Psoas muscle (tissue), 8 donors: Measurements from ENCODE around the gene SORBS2. TPM values are rescaled to one million over a fixed set of nuclear protein-coding genes. Genes with fewer than 3 reads are reported as not detected.

Source experiments
- ATAC-seq, 4 donors: fragments of 200-7000 bp; cut with Tn5 transposase; one replicate each; pipeline ENCODE4 v1.9.1; 2020; ENCODE audit warnings: moderate library complexity in 3 of 4, mild to moderate bottlenecking in 2 of 4
- DNase-seq, 2 donors: peaks; one replicate each; pipeline ENCODE4 v3.0.0-alpha.2; 2020
- H3K27ac ChIP-seq: fragments of 200-600 bp; one replicate; pipeline ENCODE4 v1.8.0; 2022
- H3K27me3 ChIP-seq, 3 donors: fragments of 200-600 bp in 1 of 3; one replicate each; pipeline versions ENCODE4 v1.6.1 to v1.8.0; 2013 to 2022; ENCODE audit warnings: low read length in 2 of 3, mild to moderate bottlenecking in 2 of 3, moderate library complexity in 1 of 3; ENCODE audit not compliant: insufficient read depth in 3 of 3
- H3K36me3 ChIP-seq, 2 donors: fragments of 200-600 bp in 1 of 2; one replicate each; pipeline versions ENCODE4 v1.6.1 to v1.8.0; 2013 to 2022; ENCODE audit warnings: low read depth in 1 of 2, mild to moderate bottlenecking in 1 of 2, moderate library complexity in 1 of 2; ENCODE audit not compliant: insufficient read depth in 1 of 2
- H3K4me1 ChIP-seq: fragments of 200-600 bp; one replicate; pipeline ENCODE4 v1.8.0; 2022
- H3K4me3 ChIP-seq: fragments of 200-600 bp; one replicate; pipeline ENCODE4 v1.8.0; 2022; ENCODE audit warnings: mild to moderate bottlenecking
- H3K9me3 ChIP-seq: fragments of 200-600 bp; one replicate; pipeline ENCODE4 v1.8.0; 2022
- CTCF ChIP-seq: fragments of 200-600 bp; IDR thresholded peaks from one replicate; pipeline ENCODE4 v1.8.0; 2022; ENCODE audit warnings: antibody characterized with exemption
- whole genome bisulfite sequencing, 3 donors: extraction: QIAGEN DNeasy Blood & Tissue Kit; methylation state at CpG; one replicate each; pipeline versions ENCODE4 v1.1.6 to v1.1.7; 2013; 5-methylcytosine and 5-hydroxymethylcytosine counted together
- intact Hi-C, 2 donors: fragments of 100-400 bp; cut with DNase I; formaldehyde crosslinking; loops; one replicate each; pipeline versions ENCODE4 v1.11.0 to v1.14.2; 2022
- polyA plus RNA-seq, 3 donors: library from polyadenylated mRNA; stranded (reverse); fragments of 200-250 nt; gene quantifications; one replicate each; pipeline ENCODE4 v1.2.3, GENCODE V29; 2013
- total RNA-seq, 4 donors: library from RNA; stranded (reverse); fragmentation: NEBNext Ultra II Directional in 2 of 4; extraction: Animal tissue kit (Norgen Biotek cat#: 25700) in 2 of 4; gene quantifications; one replicate each; pipeline versions ENCODE4 v1.2.1 to v1.2.4, GENCODE V29; 2021 to 2023
- donor health status: healthy with polysubstance abuse.
- donor health status: DM: no; HTN: no; CAD: no; lungs with moderate emphysema.
- donor health status: Bipolar disorder and iron deficiency.
- donor health status: healthy.
- donor health status: DM: yes; HTN: yes; CAD: no.
- donor health status: DM: no; HTN: no; CAD: no.
- donor health status: DM: no; HTN: no; CAD: no.
- donor health status: DM: yes; HTN: yes; CAD: no.

The SORBS2 gene
- total and polyA plus RNA-seq, 7 donors: 2.5 to 30.4 (median 7.2) TPM

DNA sequence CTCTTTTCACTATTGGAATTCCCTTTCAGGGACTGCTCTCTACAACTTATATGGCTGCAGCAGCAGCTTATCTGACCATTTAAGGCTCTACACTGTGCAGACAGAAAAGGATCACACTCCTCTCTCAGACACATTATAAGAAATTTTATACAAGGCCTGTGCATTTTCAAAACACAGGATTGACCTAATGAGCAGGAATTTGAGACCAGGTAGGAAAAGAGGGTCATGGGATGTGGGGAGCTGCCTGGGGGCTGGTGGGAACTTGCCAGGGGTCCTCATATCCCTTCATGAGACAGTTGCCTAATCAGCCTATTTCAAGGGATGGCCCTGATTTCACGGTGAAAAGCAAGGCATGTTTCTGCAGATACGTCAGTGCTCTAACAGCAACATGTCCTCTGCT is 77.1 kb downstream of the SORBS2 start:
- no peak for TF ChIP-seq CTCF
- 52 to 59% (median 54%) methylated on average over 2 of the region's 2 CpGs for WGBS, 3 donors
- intact Hi-C loops: no loop called here
- DNase-seq (no peak), ATAC-seq (no peak)
- Histone ChIP-seq H3K27ac (no peak overlapping the region), H3K9me3 (no peaks in the 10 kb centered on the region), H3K4me3 (no peak overlapping the region), H3K36me3 (no peaks in the 10 kb centered on the region), H3K4me1 (no peaks in the 10 kb centered on the region), H3K27me3 (no peaks in the 10 kb centered on the region)

- no peaks in the 10 kb centered on the region for H3K4me1 ChIP-seq
- ATAC-seq: no peak
Observed at GRCh38 chr4:185734214-185734613, 77.8 kb downstream of the SORBS2 start.

GRCh38 chr4:185730849-185731608 is 81.0 kb downstream of the SORBS2 start:
- no peaks in the 10 kb centered on the region for H3K9me3 ChIP-seq
- no peaks in the 10 kb centered on the region for H3K36me3 ChIP-seq
- intact Hi-C loops: no loop called here
- DNase-seq (no peak), ATAC-seq (no peak)
- H3K4me3 ChIP-seq: no peak overlapping the region
- H3K27me3 ChIP-seq: no peaks in the 10 kb centered on the region
- H3K27ac ChIP-seq: no peak overlapping the region
- 56 to 66% (median 62%) methylated on average over 3 of the region's 3 CpGs for WGBS, 3 donors
- H3K4me1 ChIP-seq: no peaks in the 10 kb centered on the region
- TF ChIP-seq CTCF: no peak

More at GRCh38 chr4:185734214-185734613, 77.8 kb downstream of the SORBS2 start:
- H3K27me3 ChIP-seq: no peaks in the 10 kb centered on the region
- no peak for DNase-seq
- intact Hi-C loops: no loop called here
- 90 to 94% (median 93%) methylated on average over 5 of the region's 5 CpGs for WGBS, 3 donors
- no peak overlapping the region for H3K27ac ChIP-seq
- no peak for TF ChIP-seq CTCF
- no peak overlapping the region for H3K4me3 ChIP-seq
- no peaks in the 10 kb centered on the region for H3K9me3 ChIP-seq
- no peaks in the 10 kb centered on the region for H3K36me3 ChIP-seq

- no peaks in the 10 kb centered on the region for H3K4me1 ChIP-seq
- DNase-seq: no peak
- H3K4me3 ChIP-seq: no peak overlapping the region
- 33 to 42% (median 37%) methylated on average over 4 of the region's 4 CpGs for WGBS, 3 donors
- H3K27ac ChIP-seq: no peak overlapping the region
- no peaks in the 10 kb centered on the region for H3K9me3 ChIP-seq
- H3K27me3 ChIP-seq: no peaks in the 10 kb centered on the region
- H3K36me3 ChIP-seq: no peaks in the 10 kb centered on the region
- ATAC-seq: peak in 2 of 4 donors; percentile 42 to 54
- TF ChIP-seq CTCF: no peak
- intact Hi-C loops: no loop called here
Observed at GRCh38 chr4:185730387-185730786, 81.6 kb downstream of the SORBS2 start.

- WGBS, 3 donors: 62 to 72% (median 65%) methylated on average over 4 of the region's 4 CpGs
- Histone ChIP-seq H3K4me3 (no peak overlapping the region), H3K9me3 (no peaks in the 10 kb centered on the region), H3K27ac (peak overlapping the region; percentile 33), H3K36me3 (no peaks in the 10 kb centered on the region), H3K27me3 (no peaks in the 10 kb centered on the region), H3K4me1 (no peaks in the 10 kb centered on the region)
- intact Hi-C loops: no loop called here
- DNase-seq (no peak), ATAC-seq (no peak)
- no peak for TF ChIP-seq CTCF
Observed at GRCh38 chr4:185729391-185729804, 82.6 kb downstream of the SORBS2 start.
